Lung (tissue), 12 donors: ENCODE measurements around the gene FHDC1. TPM values are rescaled to one million over a fixed set of nuclear protein-coding genes. Genes with fewer than 3 reads are reported as not detected.
A peak's percentile ranks its signal among the peaks of the same experiment; 100 is the strongest.

Experiments
- ATAC-seq: fragments of 200-7000 bp; cut with Tn5 transposase; one replicate; pipeline ENCODE4 v1.9.1; 2020; ENCODE audit warnings: moderate number of reproducible peaks; ENCODE audit not compliant: insufficient read depth, low FRiP score
- DNase-seq, 3 donors: peaks; one replicate each; pipeline ENCODE4 v3.0.0-alpha.2; 2013 to 2017
- H3K27ac ChIP-seq, 2 donors: one replicate each; pipeline ENCODE4 v1.5.1; 2013; ENCODE audit warnings: mild to moderate bottlenecking in 2 of 2, moderate library complexity in 2 of 2, control low read depth in 1 of 2, inconsistent platforms in 1 of 2, low read depth in 1 of 2, low read length in 1 of 2
- H3K27me3 ChIP-seq, 3 donors: one replicate each; pipeline ENCODE4 v1.5.1; 2013; ENCODE audit warnings: low read length in 2 of 3; ENCODE audit not compliant: control insufficient read depth in 3 of 3, insufficient read depth in 3 of 3
- H3K36me3 ChIP-seq, 4 donors: one replicate each; pipeline ENCODE4 v1.5.1; 2013; ENCODE audit warnings: low read length in 4 of 4, mild to moderate bottlenecking in 1 of 4, moderate library complexity in 1 of 4; ENCODE audit not compliant: control insufficient read depth in 4 of 4, insufficient read depth in 4 of 4
- H3K4me1 ChIP-seq, 5 donors: one replicate each; pipeline ENCODE4 v1.5.1; 2013; ENCODE audit warnings: low read length in 5 of 5, mild to moderate bottlenecking in 2 of 5, moderate library complexity in 1 of 5; ENCODE audit not compliant: control insufficient read depth in 5 of 5, insufficient read depth in 5 of 5
- H3K4me3 ChIP-seq: one replicate; pipeline ENCODE4 v1.5.1; 2013; ENCODE audit warnings: mild to moderate bottlenecking, control low read depth, moderate library complexity
- H3K9ac ChIP-seq, 2 donors: one replicate each; pipeline ENCODE4 v1.5.1; 2013; ENCODE audit warnings: low read length in 2 of 2, control low read depth in 1 of 2; ENCODE audit not compliant: insufficient read depth in 1 of 2
- H3K9me3 ChIP-seq, 4 donors: one replicate each; pipeline ENCODE4 v1.5.1; 2013; ENCODE audit warnings: low read length in 3 of 4, mild to moderate bottlenecking in 1 of 4, moderate library complexity in 1 of 4; ENCODE audit not compliant: control insufficient read depth in 4 of 4, insufficient read depth in 3 of 4
- CTCF ChIP-seq: IDR thresholded peaks from 2 replicates; pipeline ENCODE4 v1.5.1; 2012; ENCODE audit warnings: mild to moderate bottlenecking; ENCODE audit errors: control extremely low read depth, extremely low read depth
- WGBS, 2 donors: extraction: QIAGEN DNeasy Blood & Tissue Kit; methylation state at CpG; one replicate each; pipeline ENCODE4 v1.1.7; 2013; 5-methylcytosine and 5-hydroxymethylcytosine counted together
- polyA plus RNA-seq, 2 donors: library from polyadenylated mRNA; stranded (reverse); fragments of 200-250 nt; gene quantifications; one replicate each; pipeline ENCODE4 v1.2.1, GENCODE V29; 2013
- total RNA-seq, 2 donors: library from RNA; depleted of rRNA in 1 of 2; stranded (reverse); fragments of >200 nt in 1 of 2; gene quantifications; one replicate each; pipeline ENCODE4 v1.2.1, GENCODE V29; 2014 to 2021
- donor health status: control.
- donor health status: control.
- donor health status: Bipolar disorder and iron deficiency.
- donor health status: healthy.
- donor health status: DM: yes; HTN: yes; CAD: no.

Gene FHDC1
- total and polyA plus RNA-seq, 4 donors = 4.3 to 27.2 (median 17.3) TPM

- Histone ChIP-seq H3K27me3 (no peaks in the 10 kb centered on the region), H3K27ac (peak overlapping the region in 1 of 2 donors; percentile 11), H3K4me1 (peaks cover 0 to 12% (median 6%) of the 10 kb centered on the region in 5 donors), H3K9me3 (no peaks in the 10 kb centered on the region), H3K9ac (no peak overlapping the region), H3K4me3 (no peak overlapping the region), H3K36me3 (no peaks in the 10 kb centered on the region)
- TF ChIP-seq CTCF = no peak
- ATAC-seq (peak; percentile 63), DNase-seq (no peak)
- WGBS, 2 donors = 84 to 93% methylated on average over 17 of the region's 17 CpGs
Observed at GRCh38 chr4:152997771-152998487, 61.8 kb downstream of the FHDC1 start.

DNA sequence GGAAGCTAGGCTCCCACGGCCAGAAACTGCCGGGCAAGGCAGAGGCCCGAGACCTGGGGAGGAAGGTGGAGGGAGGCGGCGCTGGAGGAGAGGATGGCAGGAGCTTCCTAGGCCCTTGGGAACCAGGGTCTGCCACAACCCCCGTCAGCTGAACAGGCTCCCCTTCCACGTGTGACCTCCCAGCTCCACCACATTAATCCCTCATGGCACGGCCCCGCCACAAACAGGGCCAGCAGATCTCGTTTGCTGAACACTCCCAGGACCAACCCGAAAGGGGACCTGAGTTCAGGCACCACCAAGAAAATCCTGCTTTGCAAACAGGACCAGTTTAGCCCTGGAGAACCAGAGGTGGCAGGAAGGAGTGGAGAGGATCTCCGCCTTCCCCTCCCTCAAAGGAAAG is 62.7 kb downstream of the FHDC1 start:
- H3K4me3 ChIP-seq = no peak overlapping the region
- no peak overlapping the region for H3K9ac ChIP-seq
- ATAC-seq (no peak), DNase-seq (no peak)
- peaks cover 0 to 12% (median 6%) of the 10 kb centered on the region in 5 donors for H3K4me1 ChIP-seq
- no peak overlapping the region for H3K27ac ChIP-seq
- no peaks in the 10 kb centered on the region for H3K9me3 ChIP-seq
- WGBS, 2 donors = 95 to 97% methylated on average over 11 to 12 of the region's 12 CpGs
- H3K27me3 ChIP-seq = no peaks in the 10 kb centered on the region
- no peak for TF ChIP-seq CTCF
- H3K36me3 ChIP-seq = no peaks in the 10 kb centered on the region

GRCh38 chr4:152999346-153000075 is 63.4 kb downstream of the FHDC1 start:
- Histone ChIP-seq H3K9me3 (no peaks in the 10 kb centered on the region), H3K27me3 (no peaks in the 10 kb centered on the region), H3K27ac (no peak overlapping the region), H3K4me1 (peaks cover 0 to 12% (median 6%) of the 10 kb centered on the region in 5 donors), H3K4me3 (no peak overlapping the region), H3K9ac (no peak overlapping the region), H3K36me3 (no peaks in the 10 kb centered on the region)
- DNase-seq (no peak), ATAC-seq (no peak)
- WGBS, 2 donors = 89 to 92% methylated on average over 12 of the region's 12 CpGs
- no peak for TF ChIP-seq CTCF
